ENCODE data around the gene MACO1.
A peak's percentile ranks its signal among the peaks of the same experiment; 100 is the strongest.

The MACO1 gene

GRCh38 chr1:25519624-25520023 is 88.9 kb downstream of the MACO1 start:
- Histone ChIP-seq H3K4me3 (ENCODE audit: low read depth, low read length, poor library complexity, severe bottlenecking) (no peak overlapping the region), H4K20me1 (ENCODE audit: insufficient read depth, low read length) (no peaks in the 10 kb centered on the region), H3K4me2 (ENCODE audit: low read length) (no peak overlapping the region), H3K36me3 (ENCODE audit: insufficient read depth, low read length) (no peaks in the 10 kb centered on the region), H2AFZ (ENCODE audit: low read length) (no peak overlapping the region), H3K9me3 (ENCODE audit: low read length) (no peaks in the 10 kb centered on the region), H3K79me2 (ENCODE audit: insufficient read depth, low read length) (no peaks in the 10 kb centered on the region), H3K4me1 (ENCODE audit: insufficient read depth, low read length, severe bottlenecking) (no peaks in the 10 kb centered on the region), H3F3A (ENCODE audit: insufficient read depth, low read length) (no peaks in the 10 kb centered on the region), H3K9ac (ENCODE audit: low read length) (no peak overlapping the region), H3K27ac (ENCODE audit: low read depth, low read length, poor library complexity, severe bottlenecking) (no peak overlapping the region), H3K27me3 (ENCODE audit: insufficient read depth, low read length) (0 out of 2 replicates have a peak, but pooled peaks cover 7% of the 10 kb centered on the region), H3K9me2 (ENCODE audit: low read depth, low read length) (no peaks in the 10 kb centered on the region)
- TF ChIP-seq, protein P1, sequence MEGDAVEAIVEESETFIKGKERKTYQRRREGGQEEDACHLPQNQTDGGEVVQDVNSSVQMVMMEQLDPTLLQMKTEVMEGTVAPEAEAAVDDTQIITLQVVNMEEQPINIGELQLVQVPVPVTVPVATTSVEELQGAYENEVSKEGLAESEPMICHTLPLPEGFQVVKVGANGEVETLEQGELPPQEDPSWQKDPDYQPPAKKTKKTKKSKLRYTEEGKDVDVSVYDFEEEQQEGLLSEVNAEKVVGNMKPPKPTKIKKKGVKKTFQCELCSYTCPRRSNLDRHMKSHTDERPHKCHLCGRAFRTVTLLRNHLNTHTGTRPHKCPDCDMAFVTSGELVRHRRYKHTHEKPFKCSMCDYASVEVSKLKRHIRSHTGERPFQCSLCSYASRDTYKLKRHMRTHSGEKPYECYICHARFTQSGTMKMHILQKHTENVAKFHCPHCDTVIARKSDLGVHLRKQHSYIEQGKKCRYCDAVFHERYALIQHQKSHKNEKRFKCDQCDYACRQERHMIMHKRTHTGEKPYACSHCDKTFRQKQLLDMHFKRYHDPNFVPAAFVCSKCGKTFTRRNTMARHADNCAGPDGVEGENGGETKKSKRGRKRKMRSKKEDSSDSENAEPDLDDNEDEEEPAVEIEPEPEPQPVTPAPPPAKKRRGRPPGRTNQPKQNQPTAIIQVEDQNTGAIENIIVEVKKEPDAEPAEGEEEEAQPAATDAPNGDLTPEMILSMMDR (IDR thresholded peaks at IDR 0.05; ENCODE audit: low read length) = no peak
- no peak for TF ChIP-seq EZH2 (IDR thresholded peaks at IDR 0.05; ENCODE audit: borderline replicate concordance, low read length)

DNA sequence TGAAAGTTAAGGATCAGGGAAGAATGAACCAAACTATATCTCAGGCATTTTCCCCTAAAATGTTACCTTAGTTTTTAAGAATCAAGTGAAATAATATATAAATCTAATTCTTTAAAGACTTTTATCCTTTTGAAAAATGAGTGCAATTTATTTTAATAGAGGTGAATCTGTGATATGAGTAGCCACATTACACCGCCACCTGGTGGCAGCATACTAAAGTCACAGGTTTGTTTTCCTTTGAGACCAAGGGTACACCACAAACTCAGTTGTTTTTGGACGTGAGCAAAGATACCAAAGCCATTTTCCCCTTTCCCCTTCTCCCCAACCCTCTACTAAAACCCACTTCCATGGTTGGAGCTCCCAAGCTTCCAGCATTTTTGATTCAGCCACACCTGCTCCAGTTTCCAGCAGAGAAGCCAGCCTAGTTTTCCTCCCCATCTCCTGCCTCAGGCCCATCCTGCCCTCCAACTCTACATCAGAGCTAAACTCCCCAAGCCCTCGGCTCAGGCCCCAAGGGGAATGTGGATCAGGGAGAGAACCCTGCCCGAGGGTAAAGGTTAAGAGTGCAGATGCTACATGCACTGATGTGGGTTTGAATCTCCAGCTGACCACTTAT is 89.9 kb downstream of the MACO1 start:
- no peaks in the 10 kb centered on the region for H3K9me3 ChIP-seq (ENCODE audit: low read length)
- no peak overlapping the region for H3K9ac ChIP-seq (ENCODE audit: low read length)
- H3K79me2 ChIP-seq (ENCODE audit: insufficient read depth, low read length) = no peaks in the 10 kb centered on the region
- no peak overlapping the region for H3K4me2 ChIP-seq (ENCODE audit: low read length)
- H3K27me3 ChIP-seq (ENCODE audit: insufficient read depth, low read length) = 0 out of 2 replicates have a peak, but pooled peaks cover 12% of the 10 kb centered on the region
- no peaks in the 10 kb centered on the region for H3K9me2 ChIP-seq (ENCODE audit: low read depth, low read length)
- H3K4me3 ChIP-seq (ENCODE audit: low read depth, low read length, poor library complexity, severe bottlenecking) = no peak overlapping the region
- H3F3A ChIP-seq (ENCODE audit: insufficient read depth, low read length) = no peaks in the 10 kb centered on the region
- no peaks in the 10 kb centered on the region for H3K36me3 ChIP-seq (ENCODE audit: insufficient read depth, low read length)
- TF ChIP-seq, protein P1 (IDR thresholded peaks at IDR 0.05; ENCODE audit: low read length) = peak; percentile 74
- TF ChIP-seq EZH2 (IDR thresholded peaks at IDR 0.05; ENCODE audit: borderline replicate concordance, low read length) = no peak
- H3K27ac ChIP-seq (ENCODE audit: low read depth, low read length, poor library complexity, severe bottlenecking) = no peak overlapping the region
- no peaks in the 10 kb centered on the region for H4K20me1 ChIP-seq (ENCODE audit: insufficient read depth, low read length)
- no peaks in the 10 kb centered on the region for H3K4me1 ChIP-seq (ENCODE audit: insufficient read depth, low read length, severe bottlenecking)
- no peak overlapping the region for H2AFZ ChIP-seq (ENCODE audit: low read length)

- H3K9me2 ChIP-seq (ENCODE audit: low read depth, low read length) = no peaks in the 10 kb centered on the region
- no peaks in the 10 kb centered on the region for H3K79me2 ChIP-seq (ENCODE audit: insufficient read depth, low read length)
- no peaks in the 10 kb centered on the region for H3K4me1 ChIP-seq (ENCODE audit: insufficient read depth, low read length, severe bottlenecking)
- H3K36me3 ChIP-seq (ENCODE audit: insufficient read depth, low read length) = no peaks in the 10 kb centered on the region
- no peak overlapping the region for H3K4me3 ChIP-seq (ENCODE audit: low read depth, low read length, poor library complexity, severe bottlenecking)
- no peak overlapping the region for H3K27ac ChIP-seq (ENCODE audit: low read depth, low read length, poor library complexity, severe bottlenecking)
- TF ChIP-seq EZH2 (IDR thresholded peaks at IDR 0.05; ENCODE audit: borderline replicate concordance, low read length) = no peak
- TF ChIP-seq, protein P1 (IDR thresholded peaks at IDR 0.05; ENCODE audit: low read length) = no peak
- H2AFZ ChIP-seq (ENCODE audit: low read length) = no peak overlapping the region
- H3K9ac ChIP-seq (ENCODE audit: low read length) = no peak overlapping the region
- no peaks in the 10 kb centered on the region for H4K20me1 ChIP-seq (ENCODE audit: insufficient read depth, low read length)
- no peaks in the 10 kb centered on the region for H3K9me3 ChIP-seq (ENCODE audit: low read length)
- 0 out of 2 replicates have a peak, but pooled peaks cover 13% of the 10 kb centered on the region for H3K27me3 ChIP-seq (ENCODE audit: insufficient read depth, low read length)
- no peak overlapping the region for H3K4me2 ChIP-seq (ENCODE audit: low read length)
- H3F3A ChIP-seq (ENCODE audit: insufficient read depth, low read length) = no peaks in the 10 kb centered on the region
These were observed 91.4 kb downstream of the MACO1 start for GRCh38 chr1:25522031-25522655.
